T1000 (cell line): Measurements from ENCODE around the gene KCNJ10.

Experiments
- DNase-seq: peaks from one replicate; lab custom pipeline; 2025; ENCODE audit warnings: mixed read lengths; lab: John Stamatoyannopoulos, UW

The KCNJ10 gene

GRCh38 chr1:159991513-159991912 is 78.4 kb downstream of the KCNJ10 start:
- no peak for DNase-seq

GRCh38 chr1:159990005-159990404 is 80.0 kb downstream of the KCNJ10 start:
- DNase-seq, result no peak

GRCh38 chr1:159989581-159989980 is 80.4 kb downstream of the KCNJ10 start:
- no peak for DNase-seq

- DNase-seq, result no peak
Observed at GRCh38 chr1:159988006-159988405, 82.0 kb downstream of the KCNJ10 start.

- DNase-seq, result no peak
Observed at GRCh38 chr1:159987186-159987585, 82.8 kb downstream of the KCNJ10 start.

- DNase-seq, result no peak
Observed at GRCh38 chr1:159986531-159986930, 83.4 kb downstream of the KCNJ10 start.

- DNase-seq, result no peak
Observed at GRCh38 chr1:159986093-159986492, 83.9 kb downstream of the KCNJ10 start.

- DNase-seq, result no peak
Observed at GRCh38 chr1:159985473-159985872, 84.5 kb downstream of the KCNJ10 start.

GRCh38 chr1:159983681-159984080 is 86.3 kb downstream of the KCNJ10 start:
- DNase-seq, result no peak

- DNase-seq, result no peak
Observed at GRCh38 chr1:159982280-159982679, 87.7 kb downstream of the KCNJ10 start.

GRCh38 chr1:159981351-159982055 is 88.5 kb downstream of the KCNJ10 start:
- DNase-seq, result no peak

GRCh38 chr1:159980786-159981185 is 89.2 kb downstream of the KCNJ10 start:
- DNase-seq, result no peak

- DNase-seq, result no peak
Observed at GRCh38 chr1:159980076-159980475, 89.9 kb downstream of the KCNJ10 start.

- no peak for DNase-seq
Observed at GRCh38 chr1:159979257-159979656, 90.7 kb downstream of the KCNJ10 start.

- DNase-seq, result no peak
Observed at GRCh38 chr1:159978107-159978398, 91.9 kb downstream of the KCNJ10 start.

GRCh38 chr1:159977364-159978106 is 92.4 kb downstream of the KCNJ10 start:
- DNase-seq, result no peak

GRCh38 chr1:159974350-159974965 is 95.5 kb downstream of the KCNJ10 start:
- DNase-seq, result no peak

- DNase-seq, result no peak
Observed at GRCh38 chr1:159973350-159973940, 96.5 kb downstream of the KCNJ10 start.

GRCh38 chr1:159972443-159973205 is 97.3 kb downstream of the KCNJ10 start:
- no peak for DNase-seq

- DNase-seq, result no peak
Observed at GRCh38 chr1:159970932-159971342, 99.0 kb downstream of the KCNJ10 start.

GRCh38 chr1:159968901-159969300 is 101.1 kb downstream of the KCNJ10 start:
- no peak for DNase-seq

GRCh38 chr1:159965263-159965662 is 104.7 kb downstream of the KCNJ10 start:
- DNase-seq, result no peak
